Activated T-helper 9 cell treated with anti-CD3 and anti-CD28 coated beads, Interleukin-2, amount 50 U/mL, for 16 hours (primary cell): Measurements from ENCODE around the gene TRPM1.

Source experiments
- DNase-seq: peaks from one replicate; pipeline ENCODE4 v3.0.0-alpha.2; 2020; ENCODE audit warnings: low read depth

Gene TRPM1

GRCh38 chr15:30963681-30964080, 137.8 kb downstream of the TRPM1 start:
- DNase-seq = no peak

DNA sequence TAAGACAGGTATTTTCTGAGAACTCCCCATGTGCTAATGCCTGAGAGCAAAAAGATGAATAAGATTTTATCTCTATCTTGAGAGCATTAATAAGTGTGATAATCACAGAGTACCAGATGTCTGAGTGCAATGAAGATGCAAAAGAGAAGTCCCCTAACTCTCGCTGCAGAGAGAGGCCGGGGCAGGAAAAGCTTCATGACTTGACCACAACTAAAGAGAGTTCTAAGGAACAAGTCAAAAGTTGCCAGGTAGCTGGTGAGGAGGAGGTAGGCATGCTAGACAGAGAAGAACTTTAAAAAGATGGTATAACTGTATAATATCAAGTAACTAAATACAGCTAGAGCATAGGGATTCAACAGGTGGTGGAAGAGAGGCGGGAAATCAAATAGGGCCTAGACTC, 138.9 kb downstream of the TRPM1 start:
- no peak for DNase-seq

- DNase-seq = no peak
Measured at GRCh38 chr15:30962079-30962478, 139.4 kb downstream of the TRPM1 start.

DNA sequence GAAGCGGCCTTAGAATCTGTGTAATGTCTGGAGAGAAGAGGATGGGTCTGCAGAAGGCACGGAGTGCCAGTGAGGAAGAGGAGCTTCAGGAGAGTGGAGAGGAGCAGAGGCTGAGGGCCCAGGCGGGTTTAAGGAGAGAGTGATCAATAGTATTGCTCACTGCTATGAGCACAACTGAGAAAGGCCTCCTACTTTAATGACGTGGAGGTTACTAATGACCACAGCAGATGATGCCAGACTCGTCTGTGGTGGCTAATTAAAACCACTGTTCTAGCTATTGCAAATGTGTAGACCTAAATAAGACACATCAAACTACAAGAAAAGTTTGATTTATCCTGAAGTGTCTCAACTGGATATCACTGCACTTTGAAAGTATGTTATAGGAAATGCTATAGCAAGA, 143.3 kb downstream of the TRPM1 start:
- no peak for DNase-seq

GRCh38 chr15:30956216-30957124, 145.1 kb downstream of the TRPM1 start:
- no peak for DNase-seq

- no peak for DNase-seq
Measured at GRCh38 chr15:30954674-30955073, 146.9 kb downstream of the TRPM1 start.

- DNase-seq = no peak
Measured at GRCh38 chr15:30953731-30954378, 147.7 kb downstream of the TRPM1 start.

GRCh38 chr15:30953183-30953582, 148.3 kb downstream of the TRPM1 start:
- DNase-seq = no peak
